Fibroblast of villous mesenchyme (primary cell): Measurements from ENCODE around the gene RBM39. TPM values are rescaled to one million over a fixed set of nuclear protein-coding genes. Genes with fewer than 3 reads are reported as not detected.

Source experiments
- DNase-seq: peaks from one replicate; pipeline ENCODE4 v3.0.0-alpha.2; 2010; ENCODE audit warnings: low read depth
- H3K4me3 ChIP-seq: 2 replicates; pipeline ENCODE4 v1.5.1; 2011; ENCODE audit warnings: low read depth, mild to moderate bottlenecking, low read length
- total RNA-seq: library from RNA; depleted of rRNA; stranded (reverse); fragments of >200 nt; gene quantifications from 2 replicates; pipeline ENCODE4 v1.2.3, GENCODE V29; 2012
- TF ChIP-seq, protein P1 (sequence below): IDR thresholded peaks from 2 replicates; pipeline ENCODE4 v1.5.1; 2012; ENCODE audit warnings: low read depth, mild to moderate bottlenecking, low read length; ENCODE audit not compliant: insufficient read depth

RBM39 gene
- total RNA-seq, 1 donor: 372 TPM

DNA sequence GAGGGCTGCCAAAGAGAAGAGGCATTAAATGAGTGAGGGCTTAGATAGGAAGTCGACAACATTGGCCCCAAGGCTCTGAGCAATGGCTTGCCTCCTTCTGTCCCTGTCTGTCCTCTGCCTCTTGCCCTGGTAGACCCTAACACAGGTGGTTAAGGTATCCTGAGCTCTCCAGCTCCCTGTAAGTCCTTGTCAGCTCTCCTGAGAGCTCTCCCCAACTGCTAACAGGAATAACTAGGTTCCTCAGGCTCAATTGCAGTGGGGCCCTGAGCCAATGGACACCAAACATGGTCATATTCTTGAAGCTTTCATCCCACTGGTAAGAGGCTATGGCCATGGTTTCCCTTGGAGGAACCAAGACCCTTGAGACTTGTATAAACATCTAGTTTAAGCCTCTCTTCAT lies 72.4 kb downstream of the RBM39 start:
- TF ChIP-seq, protein P1, sequence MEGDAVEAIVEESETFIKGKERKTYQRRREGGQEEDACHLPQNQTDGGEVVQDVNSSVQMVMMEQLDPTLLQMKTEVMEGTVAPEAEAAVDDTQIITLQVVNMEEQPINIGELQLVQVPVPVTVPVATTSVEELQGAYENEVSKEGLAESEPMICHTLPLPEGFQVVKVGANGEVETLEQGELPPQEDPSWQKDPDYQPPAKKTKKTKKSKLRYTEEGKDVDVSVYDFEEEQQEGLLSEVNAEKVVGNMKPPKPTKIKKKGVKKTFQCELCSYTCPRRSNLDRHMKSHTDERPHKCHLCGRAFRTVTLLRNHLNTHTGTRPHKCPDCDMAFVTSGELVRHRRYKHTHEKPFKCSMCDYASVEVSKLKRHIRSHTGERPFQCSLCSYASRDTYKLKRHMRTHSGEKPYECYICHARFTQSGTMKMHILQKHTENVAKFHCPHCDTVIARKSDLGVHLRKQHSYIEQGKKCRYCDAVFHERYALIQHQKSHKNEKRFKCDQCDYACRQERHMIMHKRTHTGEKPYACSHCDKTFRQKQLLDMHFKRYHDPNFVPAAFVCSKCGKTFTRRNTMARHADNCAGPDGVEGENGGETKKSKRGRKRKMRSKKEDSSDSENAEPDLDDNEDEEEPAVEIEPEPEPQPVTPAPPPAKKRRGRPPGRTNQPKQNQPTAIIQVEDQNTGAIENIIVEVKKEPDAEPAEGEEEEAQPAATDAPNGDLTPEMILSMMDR: no peak
- H3K4me3 ChIP-seq: no peak overlapping the region
- DNase-seq: no peak

DNA sequence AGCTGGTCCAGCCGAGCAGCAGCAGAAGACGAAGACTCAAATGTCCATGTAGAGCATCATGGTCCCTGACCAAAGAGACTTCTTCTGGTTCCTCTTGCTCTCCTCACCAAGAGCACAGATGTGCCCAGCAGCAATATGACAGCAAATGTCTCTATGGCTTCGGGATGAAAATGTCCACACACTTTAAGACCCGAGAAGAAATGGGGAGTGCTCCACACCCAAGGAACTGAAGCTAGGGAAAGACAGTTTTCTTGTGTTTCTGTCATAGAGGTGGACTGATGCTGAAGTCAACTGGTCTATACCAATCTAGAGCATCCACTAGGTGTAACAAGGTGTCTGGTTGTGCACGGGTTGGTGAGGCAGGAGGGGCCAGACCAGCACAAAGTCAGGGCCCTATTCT lies 72.8 kb downstream of the RBM39 start:
- TF ChIP-seq, protein P1: no peak
- DNase-seq: no peak
- H3K4me3 ChIP-seq: no peak overlapping the region

DNA sequence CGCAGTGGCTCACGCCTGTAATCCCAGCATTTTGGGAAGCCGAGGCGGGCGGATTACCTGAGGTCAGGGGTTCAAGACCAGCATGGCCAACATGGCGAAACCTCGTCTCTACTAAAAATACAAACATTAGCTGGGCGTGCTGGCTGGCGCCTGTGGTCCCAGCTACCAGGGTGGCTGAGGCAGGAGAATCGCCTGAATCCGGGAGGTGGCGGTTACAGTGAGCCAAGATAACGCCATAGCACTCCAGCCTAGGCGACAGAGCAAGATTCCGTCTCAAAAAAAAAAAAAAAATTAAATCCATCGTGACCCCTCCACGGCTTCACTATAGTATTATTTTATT lies 76.1 kb downstream of the RBM39 start:
- TF ChIP-seq, protein P1: no peak
- DNase-seq: no peak

DNA sequence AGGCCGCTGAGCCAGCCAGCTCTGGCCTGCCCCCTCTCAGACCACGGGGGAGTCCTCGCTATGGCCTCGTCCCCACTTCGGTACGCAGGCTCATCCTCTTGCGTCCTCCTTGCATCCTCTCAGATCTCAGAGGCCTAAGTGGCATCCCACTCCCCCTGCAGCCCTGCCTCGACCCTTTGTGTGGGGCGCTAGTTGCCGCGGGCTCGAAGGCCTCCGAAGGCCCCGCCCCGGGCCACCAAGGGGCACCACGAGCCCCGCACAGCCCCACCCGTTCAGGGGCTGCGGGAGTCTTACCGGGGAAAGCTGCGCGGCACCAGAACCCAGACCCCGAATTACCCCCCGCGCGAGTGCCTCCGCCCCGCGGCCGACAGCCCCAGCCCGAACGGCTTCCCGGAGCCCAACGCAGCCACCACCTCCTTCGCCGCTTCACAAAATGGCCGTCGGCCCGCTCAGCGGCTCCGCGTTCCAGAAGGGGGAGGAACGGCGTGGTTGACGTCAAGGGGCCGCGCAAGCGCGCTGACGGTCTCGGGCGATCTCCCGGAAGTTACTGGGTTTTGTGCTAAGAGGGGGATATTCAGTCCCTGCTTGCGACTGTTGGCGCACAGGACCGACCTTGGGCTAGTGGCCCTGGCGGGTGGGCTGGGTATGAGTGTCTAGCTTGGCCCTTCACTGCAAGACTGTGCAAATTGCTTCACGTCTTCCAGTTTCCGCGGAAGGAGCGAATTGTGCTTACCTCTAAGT lies 77.4 kb downstream of the RBM39 start, which contains the start of the genes CPNE1 and RBM12:
Gene CPNE1, minus strand, starts transcription at position 435 of the 741 bp plus-strand sequence. CDS start 31,977 bp downstream, outside the sequence.
Gene RBM12, minus strand, starts transcription at position 435 of the 741 bp plus-strand sequence. CDS start 9,578 bp downstream, outside the sequence.
- peak within 1 kb of the TSS; percentile 96 for H3K4me3 ChIP-seq
- DNase-seq: peak; percentile 94
- TF ChIP-seq, protein P1: no peak

More for the DNA sequence above, 76.1 kb downstream of the RBM39 start:
- H3K4me3 ChIP-seq: no peak overlapping the region

DNA sequence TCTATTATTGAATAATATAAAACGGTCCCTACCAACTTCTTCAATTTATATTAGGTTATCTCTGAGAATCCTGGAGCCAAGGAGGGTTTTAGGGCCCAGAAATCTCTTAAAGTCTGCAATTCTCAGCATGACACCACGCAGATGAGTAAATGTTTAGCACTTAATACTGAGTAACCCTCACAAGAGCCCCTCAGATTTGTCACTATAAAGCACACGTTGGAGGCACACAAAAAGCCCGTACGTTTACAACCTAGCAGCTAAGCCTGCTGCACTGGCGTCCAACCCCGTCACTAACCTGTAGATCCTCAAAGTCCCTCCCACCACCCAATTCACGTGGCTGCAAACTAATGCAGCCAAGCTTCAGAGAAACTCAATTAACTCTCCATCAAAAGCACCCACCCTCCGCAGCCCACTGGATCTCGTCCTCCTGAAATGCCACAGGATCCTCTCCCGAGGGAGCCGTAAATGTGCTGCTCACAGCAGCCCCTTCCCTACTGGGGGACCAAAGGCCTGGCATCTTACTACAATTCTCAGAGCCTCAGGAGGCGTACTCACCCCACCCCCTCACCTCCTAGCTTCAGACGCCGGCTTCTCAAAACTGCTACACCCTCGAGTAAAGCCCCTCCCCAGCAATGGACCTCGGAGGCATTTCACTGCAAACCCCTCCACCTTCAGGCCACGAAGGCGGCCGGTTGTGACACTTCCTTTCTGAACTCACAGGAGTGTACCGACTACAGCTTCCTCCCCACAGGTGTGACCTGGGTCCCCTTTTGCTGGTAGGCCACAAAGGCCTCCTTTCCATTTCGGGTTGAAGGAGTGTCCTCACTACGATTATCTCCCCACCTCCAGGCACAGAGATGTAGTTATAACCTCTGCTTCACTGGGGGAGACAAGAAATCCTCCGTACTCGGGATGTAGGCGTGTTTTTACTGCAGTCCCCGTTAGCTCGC lies 78.3 kb downstream of the RBM39 start:
- H3K4me3 ChIP-seq: peak overlapping the region; percentile 96
- TF ChIP-seq, protein P1: no peak
- DNase-seq: peak; percentile 44

DNA sequence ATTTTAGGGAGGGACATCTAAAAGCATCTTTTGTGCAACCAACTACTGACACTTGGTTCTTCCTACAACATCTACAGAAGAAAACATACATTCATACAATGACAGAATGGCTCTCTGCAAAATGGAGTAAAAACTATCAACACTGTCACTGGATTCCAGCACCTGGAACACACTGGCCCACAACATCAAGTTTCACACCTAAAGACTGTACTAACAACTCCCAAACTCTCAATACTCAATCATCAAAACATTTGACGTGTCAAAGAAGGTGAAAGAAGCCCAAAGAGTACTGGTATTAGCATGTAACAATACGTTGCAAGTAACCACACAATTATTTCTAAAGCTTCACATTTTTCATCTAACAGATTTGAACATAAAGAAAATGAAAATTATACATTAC lies 79.5 kb downstream of the RBM39 start:
- TF ChIP-seq, protein P1: no peak
- peak overlapping the region; percentile 96 for H3K4me3 ChIP-seq
- no peak for DNase-seq
